Suprapubic skin (tissue), 3 donors: ENCODE results near the gene NMU.
"Not testable (repeated sequence)": the region's sequence is repeated elsewhere in the genome, so short reads cannot be mapped to it uniquely, and the experiment has no call there.

ENCODE experiments used
- CTCF ChIP-seq, 2 donors: fragments of 200-600 bp in 1 of 2; fragments of 450-650 bp in 1 of 2; sonication (generic) in 1 of 2; IDR thresholded peaks; one replicate each; pipeline ENCODE4 v1.5.1; 2016 to 2019; ENCODE audit warnings: antibody characterized with exemption in 2 of 2, mild to moderate bottlenecking in 1 of 2, moderate library complexity in 1 of 2
- POLR2A ChIP-seq, 2 donors: fragments of 450-650 bp; IDR thresholded peaks; one replicate each; pipeline ENCODE4 v1.6.1; 2017; ENCODE audit warnings: antibody characterized with exemption in 2 of 2, mild to moderate bottlenecking in 2 of 2, moderate library complexity in 2 of 2

GRCh38 chr4:55624063-55624462 lies 12.0 kb downstream of the NMU start:
- not testable (repeated sequence) for TF ChIP-seq CTCF, POLR2A (IDR thresholded peaks at IDR 0.05)
